DMS153 treated with DMSO at 0.1 percent for 48 hours (cell line): Measurements from ENCODE around the gene ANKRD35.
"Not testable (repeated sequence)": the region's sequence is repeated elsewhere in the genome, so short reads cannot be mapped to it uniquely, and the experiment has no call there.

Source experiments
- DNase-seq: peaks from one replicate; lab custom pipeline; 2025; ENCODE audit not compliant: unreplicated experiment; lab: John Stamatoyannopoulos, UW

ANKRD35 gene

GRCh38 chr1:145858901-145859490, 26.7 kb downstream of the ANKRD35 start, which contains the start of gene PIAS3:
PIAS3 (minus strand) TSS chr1:145859081; CDS start chr1:145858990, 91 bp downstream.
- DNase-seq, result peak; percentile 88

GRCh38 chr1:145858238-145858900, 27.3 kb downstream of the ANKRD35 start:
- peak; percentile 27 for DNase-seq

GRCh38 chr1:145857170-145857569, 28.5 kb downstream of the ANKRD35 start:
- no peak for DNase-seq

- no peak for DNase-seq
These were observed 30.2 kb downstream of the ANKRD35 start for GRCh38 chr1:145855426-145855948.

- no peak for DNase-seq
These were observed 36.1 kb downstream of the ANKRD35 start for GRCh38 chr1:145849356-145850160.

- no peak for DNase-seq
These were observed 37.8 kb downstream of the ANKRD35 start for GRCh38 chr1:145847827-145848226.

GRCh38 chr1:145846201-145846612, 39.5 kb downstream of the ANKRD35 start:
- peak; percentile 12 for DNase-seq

- peak; percentile 69 for DNase-seq
These were observed 40.0 kb downstream of the ANKRD35 start, which contains the start of gene NUDT17 for GRCh38 chr1:145845514-145846161. NUDT17 (plus strand) TSS chr1:145845630; CDS start chr1:145845641, 11 bp downstream.

- no peak for DNase-seq
These were observed 40.5 kb downstream of the ANKRD35 start for GRCh38 chr1:145845144-145845513.

- DNase-seq, result no peak
These were observed 42.6 kb downstream of the ANKRD35 start for GRCh38 chr1:145843031-145843430.

GRCh38 chr1:145837656-145838055, 48.0 kb downstream of the ANKRD35 start:
- no peak for DNase-seq

- DNase-seq, result not testable (repeated sequence)
These were observed 54.9 kb downstream of the ANKRD35 start for GRCh38 chr1:145830810-145831209.

- no peak for DNase-seq
These were observed 57.2 kb downstream of the ANKRD35 start for GRCh38 chr1:145828367-145829026.

GRCh38 chr1:145827966-145828365, 57.7 kb downstream of the ANKRD35 start:
- no peak for DNase-seq

- no peak for DNase-seq
These were observed 59.6 kb downstream of the ANKRD35 start for GRCh38 chr1:145826030-145826429.

- no peak for DNase-seq
These were observed 61.2 kb downstream of the ANKRD35 start for GRCh38 chr1:145824499-145824842.

GRCh38 chr1:145823565-145824498, 61.8 kb downstream of the ANKRD35 start, which contains the start of the genes POLR3C and RNF115:
POLR3C (plus strand) TSS chr1:145824200; CDS start chr1:145825777, 1,577 bp downstream.
RNF115 (minus strand) TSS chr1:145824095; CDS start chr1:145823873, 222 bp downstream.
- DNase-seq, result peak; percentile 96

- not testable (repeated sequence) for DNase-seq
These were observed 62.8 kb downstream of the ANKRD35 start for GRCh38 chr1:145822779-145823331.

- DNase-seq, result not testable (repeated sequence)
These were observed 67.6 kb downstream of the ANKRD35 start for GRCh38 chr1:145818095-145818494.
